GM11168 (cell line): ENCODE results near the gene MKRN1.
"Not testable (repeated sequence)": the region's sequence is repeated elsewhere in the genome, so short reads cannot be mapped to it uniquely, and the experiment has no call there.

Experiments used
- in situ Hi-C: fragments of 300-500 bp; cut with MboI; formaldehyde crosslinking; loops from one replicate; pipeline ENCODE4 v1.12.0; 2022; ENCODE audit warnings: low sequenced_read_pairs; ENCODE audit not compliant: unreplicated experiment

MKRN1 gene

GRCh38 chr7:140489026-140489359 is 9.7 kb upstream of the MKRN1 start:
- in situ Hi-C loops: no loop called here

DNA sequence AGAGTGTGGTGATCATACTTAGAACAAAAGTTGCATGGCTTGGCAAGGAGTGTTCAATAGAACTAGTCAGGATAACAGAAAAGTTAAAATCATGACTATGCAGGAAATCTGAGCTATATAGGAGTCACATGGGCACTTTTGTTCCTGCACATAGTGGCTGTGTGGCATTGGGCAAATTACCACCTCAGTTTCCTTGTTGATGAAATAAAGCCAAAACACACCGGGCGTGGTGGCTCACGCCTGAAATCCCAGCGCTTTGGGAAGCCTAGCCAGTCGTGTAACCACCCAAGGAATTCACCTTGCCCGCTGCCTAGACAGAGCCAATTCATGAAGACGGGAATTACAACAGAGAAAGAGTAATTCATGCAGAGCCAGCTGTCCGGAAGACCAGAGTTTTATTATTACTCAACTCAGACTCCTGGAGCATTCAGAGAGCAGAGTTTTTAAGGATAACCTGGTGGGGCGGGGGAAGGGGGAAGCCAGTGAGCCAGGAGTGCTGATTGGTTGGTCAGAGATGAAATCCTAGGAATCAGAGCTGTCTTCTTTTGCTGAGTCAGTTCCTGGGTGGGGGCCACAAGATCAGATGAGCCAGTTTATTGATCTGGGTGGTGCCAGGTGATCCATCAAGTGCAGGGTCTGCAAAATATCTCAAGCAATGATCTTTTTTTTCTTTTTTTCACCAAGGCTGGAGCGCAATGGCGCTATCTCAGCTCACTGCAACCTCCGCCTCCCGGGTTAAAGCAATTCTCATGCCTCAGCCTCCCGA is 6.4 kb upstream of the MKRN1 start:
- in situ Hi-C loops: no loop called here

DNA sequence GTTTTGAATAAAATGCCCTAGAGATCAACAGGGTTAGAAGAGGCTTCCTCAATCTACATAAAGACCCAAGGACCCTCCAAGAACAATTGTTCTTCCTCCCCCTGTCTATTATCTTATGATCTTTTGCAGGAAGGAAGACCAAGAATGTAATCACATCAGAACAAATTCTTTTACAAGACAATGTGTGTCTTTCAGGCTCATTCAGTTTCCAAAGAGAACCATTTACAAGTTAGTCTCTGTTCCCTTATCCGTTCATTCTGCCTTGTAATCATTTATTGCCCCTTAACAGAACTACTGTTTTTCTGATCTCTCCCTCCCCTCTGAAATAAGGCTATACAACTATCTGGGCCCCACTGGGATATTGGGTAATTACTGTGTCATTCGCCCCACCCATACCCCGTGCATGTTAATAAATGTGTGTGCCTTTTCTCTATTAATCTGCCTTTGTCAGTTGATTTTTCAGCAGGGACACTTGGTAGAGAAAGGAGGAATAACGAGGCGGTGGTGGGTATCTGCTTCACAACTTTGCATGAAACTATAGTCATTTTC is 5.7 kb upstream of the MKRN1 start:
- in situ Hi-C loops: no loop called here

GRCh38 chr7:140484479-140484878 is 5.2 kb upstream of the MKRN1 start:
- in situ Hi-C loops: no loop called here

DNA sequence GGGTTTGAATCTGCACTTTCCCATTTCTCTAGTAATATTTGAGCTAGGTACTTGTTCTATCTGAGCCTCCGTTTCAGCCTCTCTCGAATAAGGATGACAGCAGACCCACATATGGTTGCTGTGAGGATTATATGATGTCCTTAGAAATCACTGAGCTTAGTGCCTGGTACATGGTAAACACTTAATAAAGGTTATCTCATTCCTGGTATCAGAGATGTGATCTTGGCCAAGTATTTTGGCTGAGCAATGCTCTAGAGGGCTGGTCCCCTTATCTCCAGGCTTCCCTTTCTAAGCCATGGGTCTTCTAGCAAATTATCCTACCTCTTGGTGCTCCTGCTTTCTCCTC is 407 bp upstream of the MKRN1 start:
- in situ Hi-C loops: no loop called here

DNA sequence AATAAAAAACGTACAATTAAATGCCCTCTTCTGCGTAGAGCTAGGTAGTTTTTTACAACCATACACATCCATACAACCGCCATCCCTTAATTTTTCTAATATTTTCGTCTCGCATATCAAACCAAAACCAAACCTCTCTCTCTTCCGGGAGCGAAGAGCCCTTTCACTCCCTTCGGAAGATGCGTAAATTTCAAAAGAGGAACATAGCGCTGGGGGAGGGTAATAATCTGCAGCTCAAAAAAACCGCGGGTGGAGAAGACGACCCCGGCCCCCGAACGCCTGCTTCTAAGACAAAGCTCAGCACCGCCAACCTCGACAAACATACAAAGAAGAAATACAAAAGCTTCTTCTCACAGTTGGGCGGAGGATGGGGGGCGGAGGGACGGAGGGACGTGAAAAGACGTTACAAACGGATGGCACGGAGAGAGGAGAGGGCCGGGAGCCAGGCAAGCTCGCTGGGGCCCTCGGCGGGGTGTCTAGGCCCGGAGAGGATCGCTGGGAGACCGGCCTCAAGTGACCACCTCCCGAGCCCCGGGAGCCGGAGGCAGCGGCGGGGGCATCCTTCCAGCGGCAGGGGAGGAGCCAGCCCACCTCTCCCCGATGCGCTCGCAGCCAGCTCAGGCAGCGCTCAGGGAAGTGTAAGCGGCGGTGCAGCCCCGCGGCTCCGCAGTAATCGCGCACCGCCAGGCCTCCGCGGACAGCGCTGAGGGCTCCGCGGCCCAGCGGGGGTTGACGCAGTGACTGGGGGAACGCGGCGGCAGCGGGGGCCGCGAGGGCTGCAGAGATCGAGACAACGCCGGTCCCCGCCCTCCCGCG is 851 bp downstream of the MKRN1 start:
- in situ Hi-C loops: no loop called here

GRCh38 chr7:140476698-140477261 is 2.5 kb downstream of the MKRN1 start:
- in situ Hi-C loops: no loop called here

- in situ Hi-C loops: no loop called here
These were observed 3.5 kb downstream of the MKRN1 start for GRCh38 chr7:140475747-140476333.

GRCh38 chr7:140463111-140463510 is 16.2 kb downstream of the MKRN1 start:
- in situ Hi-C loops: no loop called here

DNA sequence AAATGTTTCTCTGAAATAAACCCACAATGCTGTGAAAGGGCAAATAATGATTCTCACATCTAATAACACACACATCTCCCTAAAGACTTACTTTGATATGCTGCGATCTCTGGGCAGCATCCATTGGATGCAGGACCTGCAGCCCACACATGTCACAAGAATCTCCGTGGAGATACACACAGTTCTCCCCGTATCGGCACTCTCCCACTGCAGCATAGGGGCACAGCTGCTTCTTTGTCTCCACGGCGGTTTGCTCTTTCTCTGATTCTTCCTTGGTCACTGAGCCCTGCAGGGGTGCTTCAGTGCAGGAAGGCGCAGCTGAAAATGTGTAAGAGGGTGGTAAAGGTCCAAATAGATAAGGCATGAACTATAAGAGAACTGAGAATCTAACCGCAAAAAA is 20.4 kb downstream of the MKRN1 start:
- in situ Hi-C loops: no loop called here

- in situ Hi-C loops: no loop called here
These were observed 21.1 kb downstream of the MKRN1 start for GRCh38 chr7:140458201-140458600.

- in situ Hi-C loops: no loop called here
These were observed 22.7 kb downstream of the MKRN1 start for GRCh38 chr7:140456551-140457051.

DNA sequence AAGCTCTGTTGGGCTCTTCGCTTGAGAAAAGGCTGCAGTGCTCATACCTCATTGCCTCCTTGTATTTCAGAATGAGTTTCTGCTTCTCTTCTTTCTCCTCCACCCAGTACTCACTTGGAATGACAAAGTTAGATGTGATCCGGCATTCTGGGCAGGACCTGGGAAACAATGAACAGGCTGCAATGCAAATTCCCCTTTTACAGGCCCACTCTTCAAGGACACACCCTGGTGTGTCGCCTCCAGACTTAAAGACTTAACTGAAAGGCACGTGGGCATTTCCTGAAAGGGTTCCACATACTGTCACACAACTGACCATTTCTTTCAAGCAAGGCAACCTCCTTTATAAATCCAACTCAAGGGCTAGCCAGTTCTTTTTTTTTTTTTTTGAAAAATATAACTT is 23.6 kb downstream of the MKRN1 start:
- in situ Hi-C loops: no loop called here

DNA sequence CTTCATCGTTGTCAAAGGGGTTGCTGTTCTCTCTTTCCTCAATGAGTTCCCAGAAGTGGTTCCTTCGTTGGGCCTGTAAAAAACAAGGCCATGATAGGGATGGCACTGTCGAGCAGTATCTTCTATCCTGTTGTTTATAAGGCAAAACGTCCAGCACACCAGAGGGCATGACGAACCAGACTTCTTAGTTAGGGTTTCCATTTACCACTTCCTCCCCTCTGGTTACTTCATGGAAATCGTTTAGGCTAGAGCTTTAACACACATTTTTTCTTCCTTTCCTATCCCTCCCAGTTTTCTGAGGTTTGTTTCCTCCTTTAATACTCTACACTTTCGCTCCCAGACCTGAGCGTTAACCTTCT is 24.7 kb downstream of the MKRN1 start:
- in situ Hi-C loops: no loop called here

- in situ Hi-C loops: not testable (repeated sequence)
These were observed 25.3 kb downstream of the MKRN1 start for GRCh38 chr7:140453785-140454656.

DNA sequence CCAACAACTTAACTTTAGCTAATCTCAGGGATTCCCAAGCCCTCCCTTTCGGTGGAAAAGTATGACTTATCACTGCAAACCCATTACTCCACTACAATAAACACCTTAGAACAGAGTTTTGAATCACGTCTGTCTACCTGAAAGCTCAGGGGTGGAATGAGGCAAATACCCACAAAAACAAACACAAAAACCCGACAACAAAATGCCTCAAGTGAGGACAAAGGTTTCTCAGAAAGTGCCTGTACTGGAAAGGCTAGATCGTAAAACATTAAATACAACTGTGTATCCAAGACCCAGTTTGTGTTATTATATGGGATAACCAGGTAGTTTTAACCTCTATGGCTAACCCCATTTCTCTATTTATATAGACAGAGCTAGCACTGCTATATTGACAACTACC is 26.0 kb downstream of the MKRN1 start:
- in situ Hi-C loops: no loop called here

GRCh38 chr7:140451716-140452115 is 27.6 kb downstream of the MKRN1 start:
- in situ Hi-C loops: no loop called here

DNA sequence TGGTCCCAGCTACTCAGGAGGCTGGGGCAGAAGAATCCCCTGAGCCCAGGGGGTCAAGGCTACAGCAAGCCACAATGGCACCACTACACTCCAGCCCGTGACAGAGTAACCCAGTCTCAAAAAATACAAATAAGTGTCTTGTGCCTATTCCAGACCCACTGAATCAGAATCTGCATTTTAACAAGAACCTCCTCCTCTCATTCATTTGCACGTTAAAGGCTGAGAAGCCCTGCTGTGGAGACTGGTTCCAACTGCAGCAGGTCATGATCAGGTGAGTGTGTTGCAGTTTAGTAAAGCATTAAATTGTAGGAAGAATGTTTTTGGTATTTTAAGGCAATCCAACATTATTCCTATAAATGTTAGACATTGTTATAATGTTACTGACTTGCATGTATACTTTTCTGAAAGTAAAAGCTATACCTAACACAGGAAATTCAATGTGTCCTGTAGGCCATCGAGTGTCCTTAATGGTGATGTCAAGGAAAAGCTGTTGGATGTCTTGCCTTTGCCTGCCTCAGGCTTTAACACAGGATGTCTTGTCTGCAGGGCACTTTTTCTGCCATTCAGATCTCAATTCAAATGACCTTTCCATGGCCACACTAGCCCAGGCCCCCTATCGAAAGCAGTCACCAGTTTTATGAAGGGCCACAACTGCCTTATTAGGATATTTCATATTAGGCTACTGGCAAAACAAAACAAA is 30.4 kb downstream of the MKRN1 start:
- in situ Hi-C loops: no loop called here

DNA sequence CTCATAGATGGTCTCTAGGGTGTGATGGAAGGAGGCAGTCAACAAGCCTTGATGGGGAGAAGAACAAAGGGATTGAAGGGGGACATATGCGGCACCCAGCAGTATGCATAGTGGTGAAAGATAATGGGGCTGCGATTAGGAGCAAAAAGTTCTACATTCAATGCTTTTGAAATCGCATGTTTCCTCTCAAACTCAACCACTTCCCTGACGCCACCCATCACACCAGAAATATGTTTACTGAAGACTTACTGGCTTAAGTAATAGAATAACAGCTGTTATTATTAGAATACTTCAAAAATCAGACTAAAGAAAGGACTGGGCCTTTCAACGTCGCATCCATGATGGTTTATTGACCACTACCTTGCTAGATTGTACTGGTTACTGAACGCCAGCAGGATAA is 31.5 kb downstream of the MKRN1 start:
- in situ Hi-C loops: no loop called here
